Neuronal stem cell (in vitro differentiated cells): Measurements from ENCODE around the gene TMEM88.

Source experiments
- DNase-seq: peaks from one replicate; pipeline ENCODE4 v3.0.0-alpha.2; 2013; ENCODE audit warnings: low spot score
- H2AFZ ChIP-seq: one replicate; pipeline ENCODE4 v1.6.1; 2013; ENCODE audit warnings: mild to moderate bottlenecking, low read length, inconsistent platforms
- H2AK5ac ChIP-seq: 2 replicates; pipeline ENCODE4 v1.6.1; 2013; ENCODE audit warnings: low read depth, mild to moderate bottlenecking, inconsistent platforms, low read length, moderate library complexity, mixed read lengths
- H2BK120ac ChIP-seq: 2 replicates; pipeline ENCODE4 v1.6.1; 2013; ENCODE audit warnings: low read depth, mild to moderate bottlenecking, inconsistent platforms, low read length, moderate library complexity, mixed read lengths
- H2BK12ac ChIP-seq: one replicate; pipeline ENCODE4 v1.6.1; 2013; ENCODE audit warnings: low read length, inconsistent platforms
- H2BK15ac ChIP-seq: 2 replicates; pipeline ENCODE4 v1.6.1; 2013; ENCODE audit warnings: mild to moderate bottlenecking, low read length, inconsistent platforms, mixed read lengths
- H2BK5ac ChIP-seq: one replicate; pipeline ENCODE4 v1.6.1; 2013; ENCODE audit warnings: inconsistent platforms, mild to moderate bottlenecking, low read length, moderate library complexity
- H3K14ac ChIP-seq: one replicate; pipeline ENCODE4 v1.6.1; 2013; ENCODE audit warnings: low read length, inconsistent platforms
- H3K18ac ChIP-seq: 2 replicates; pipeline ENCODE4 v1.6.1; 2013; ENCODE audit warnings: low read length, inconsistent platforms
- H3K23ac ChIP-seq: 2 replicates; pipeline ENCODE4 v1.6.1; 2013; ENCODE audit warnings: low read depth, mild to moderate bottlenecking, mixed read lengths, low read length, inconsistent platforms; ENCODE audit not compliant: poor library complexity
- H3K27ac ChIP-seq: replicated peaks from 3 replicates; pipeline ENCODE4 v1.5.1; 2013; ENCODE audit warnings: low read length, inconsistent platforms
- H3K27me3 ChIP-seq, 3 experiments: 2 replicates each; pipeline ENCODE4 v1.6.1; 2013; ENCODE audit warnings: low read length in 3 of 3, mild to moderate bottlenecking in 2 of 3, inconsistent platforms in 1 of 3, low read depth in 1 of 3, mixed read lengths in 1 of 3, moderate library complexity in 1 of 3; ENCODE audit not compliant: control insufficient read depth in 3 of 3, insufficient read depth in 3 of 3
- H3K36me3 ChIP-seq, 2 donors: replicated peaks in 1 of 2; 2 replicates each; pipeline ENCODE4 v1.6.1; 2013; ENCODE audit warnings: low read length in 2 of 2; ENCODE audit not compliant: control insufficient read depth in 2 of 2, insufficient read depth in 2 of 2
- H3K4ac ChIP-seq: 2 replicates; pipeline ENCODE4 v1.6.1; 2013; ENCODE audit warnings: inconsistent platforms, mild to moderate bottlenecking, low read length, moderate library complexity
- H3K4me1 ChIP-seq, 2 donors: 1 replicate in 1 of 2; 2 replicates in 1 of 2; pipeline ENCODE4 v1.6.1; 2013; ENCODE audit warnings: low read length in 2 of 2, low read depth in 1 of 2; ENCODE audit not compliant: control insufficient read depth in 2 of 2, insufficient read depth in 1 of 2
- H3K4me2 ChIP-seq: one replicate; pipeline ENCODE4 v1.6.1; 2013; ENCODE audit warnings: mild to moderate bottlenecking, low read length, inconsistent platforms; ENCODE audit not compliant: insufficient read depth, poor library complexity, severe bottlenecking
- H3K4me3 ChIP-seq, 2 donors: 2 replicates each; pipeline ENCODE4 v1.5.1; 2013; ENCODE audit warnings: low read length in 2 of 2, mild to moderate bottlenecking in 2 of 2, inconsistent platforms in 1 of 2, moderate library complexity in 1 of 2
- H3K79me1 ChIP-seq: one replicate; pipeline ENCODE4 v1.6.1; 2013; ENCODE audit warnings: low read depth, mild to moderate bottlenecking, inconsistent platforms, low read length, moderate library complexity
- H3K9ac ChIP-seq: one replicate; pipeline ENCODE4 v1.6.1; 2013; ENCODE audit warnings: mild to moderate bottlenecking, low read depth, low read length, inconsistent platforms; ENCODE audit not compliant: poor library complexity
- H3K9me3 ChIP-seq, 2 donors: replicated peaks in 1 of 2; 2 replicates each; pipeline versions ENCODE3 to v1.6.1; 2013; ENCODE audit warnings: low read length in 2 of 2, mild to moderate bottlenecking in 2 of 2, inconsistent platforms in 1 of 2, low read depth in 1 of 2, mixed read lengths in 1 of 2, moderate library complexity in 1 of 2; ENCODE audit not compliant: control insufficient read depth in 2 of 2, insufficient read depth in 1 of 2
- H4K8ac ChIP-seq: one replicate; pipeline ENCODE4 v1.6.1; 2013; ENCODE audit warnings: low read depth, mild to moderate bottlenecking, inconsistent platforms, low read length, moderate library complexity
- H4K91ac ChIP-seq: one replicate; pipeline ENCODE4 v1.6.1; 2013; ENCODE audit warnings: low read length, low read depth, mild to moderate bottlenecking, inconsistent platforms; ENCODE audit not compliant: poor library complexity
- WGBS, 2 donors: extraction: QIAGEN DNeasy Blood & Tissue Kit; methylation state at CpG; one replicate each; pipeline ENCODE4 v1.1.7; 2013; ENCODE audit warnings: missing lambda C conversion rate in 2 of 2, mixed read lengths in 1 of 2; ENCODE audit not compliant: insufficient read length in 2 of 2, insufficient replicate concordance in 1 of 2; ENCODE audit errors: extremely low coverage in 2 of 2; 5-methylcytosine and 5-hydroxymethylcytosine counted together

The TMEM88 gene

DNA sequence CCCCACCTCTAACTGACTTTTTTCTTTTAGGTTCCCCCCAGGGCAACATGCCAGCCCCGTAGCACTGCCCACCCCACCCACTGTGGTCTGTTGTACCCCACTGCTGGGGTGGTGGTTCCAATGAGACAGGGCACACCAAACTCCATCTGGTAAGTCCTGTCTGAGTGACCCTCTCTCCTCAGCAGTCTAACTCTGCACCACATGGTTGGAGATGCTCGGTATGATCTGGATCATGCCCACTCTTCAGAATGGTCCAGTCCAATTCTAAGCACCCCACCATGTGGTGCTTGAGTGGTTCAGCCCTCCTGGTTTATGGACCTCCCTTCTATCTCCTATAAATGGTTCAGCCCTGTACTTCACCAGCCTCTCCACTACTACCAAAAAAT lies 15.0 kb upstream of the TMEM88 start:
- Histone ChIP-seq H3K4me1 (peaks cover 34 to 43% of the 10 kb centered on the region in 2 donors), H2AFZ (no peak overlapping the region), H3K4me2 (peak overlapping the region; percentile 27), H4K8ac (no peak overlapping the region), H2AK5ac (no peak overlapping the region), H3K36me3 (peaks cover 5 to 15% of the 10 kb centered on the region in 2 donors), H2BK12ac (no peak overlapping the region), H3K14ac (no peak overlapping the region), H2BK120ac (no peak overlapping the region), H3K4ac (no peak overlapping the region), H3K79me1 (peaks cover 16% of the 10 kb centered on the region), H3K18ac (no peak overlapping the region), H3K4me3 (no peak overlapping the region), H3K9me3 (no peaks in the 10 kb centered on the region), H3K23ac (no peak overlapping the region), H3K27ac (no peak overlapping the region), H3K9ac (no peak overlapping the region), H2BK15ac (no peak overlapping the region), H2BK5ac (no peak overlapping the region), H3K27me3 (no peaks in the 10 kb centered on the region), H4K91ac (no peak overlapping the region)
- no CpG with 5 or more reads among the region's 2 CpGs for whole genome bisulfite sequencing, 2 donors
- DNase-seq = no peak

- Histone ChIP-seq H4K8ac (no peak overlapping the region), H3K27ac (peak overlapping the region; percentile 9), H3K14ac (no peak overlapping the region), H3K4me3 (no peak overlapping the region), H3K4me1 (peaks cover 36 to 49% of the 10 kb centered on the region in 2 donors), H3K9ac (no peak overlapping the region), H3K4me2 (no peak overlapping the region), H2AFZ (no peak overlapping the region), H2BK5ac (no peak overlapping the region), H4K91ac (no peak overlapping the region), H2BK15ac (no peak overlapping the region), H3K79me1 (peaks cover 21% of the 10 kb centered on the region), H2BK12ac (no peak overlapping the region), H2BK120ac (no peak overlapping the region), H3K36me3 (peaks cover 9 to 21% of the 10 kb centered on the region in 2 donors), H3K4ac (no peak overlapping the region), H3K27me3 (no peaks in the 10 kb centered on the region), H2AK5ac (no peak overlapping the region), H3K18ac (no peak overlapping the region), H3K23ac (no peak overlapping the region), H3K9me3 (no peaks in the 10 kb centered on the region)
- WGBS, 2 donors = no CpG with 5 or more reads among the region's 1 CpG
- no peak for DNase-seq
Observed at GRCh38 chr17:7840441-7840840, 14.4 kb upstream of the TMEM88 start.

DNA sequence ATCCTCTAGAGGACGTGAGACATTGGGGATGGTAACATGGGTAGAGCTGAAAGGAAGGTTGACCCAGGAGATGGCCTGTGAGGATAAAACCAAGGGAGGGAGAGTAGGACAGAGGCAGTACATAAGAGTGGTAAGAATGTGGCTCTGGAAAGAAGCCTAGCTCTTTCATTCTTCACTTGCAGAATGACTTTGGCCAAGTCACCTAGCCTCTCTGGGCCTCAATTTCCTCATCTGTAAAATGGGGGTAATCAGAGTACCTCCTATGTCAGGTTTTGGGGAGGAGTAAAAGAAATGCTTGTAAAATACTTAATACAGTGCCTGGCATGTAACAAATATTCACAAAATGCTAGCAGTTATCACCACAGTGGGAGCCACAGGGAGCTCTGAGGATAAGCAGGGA lies 14.0 kb upstream of the TMEM88 start:
- Histone ChIP-seq H3K9me3 (no peaks in the 10 kb centered on the region), H3K4me1 (peaks cover 36 to 49% of the 10 kb centered on the region in 2 donors), H2BK120ac (no peak overlapping the region), H4K91ac (no peak overlapping the region), H2AK5ac (no peak overlapping the region), H2AFZ (no peak overlapping the region), H3K27ac (peak overlapping the region; percentile 91), H3K36me3 (peaks cover 12 to 25% of the 10 kb centered on the region in 2 donors), H2BK5ac (no peak overlapping the region), H4K8ac (no peak overlapping the region), H3K9ac (peak overlapping the region; percentile 96), H3K23ac (no peak overlapping the region), H3K18ac (no peak overlapping the region), H3K14ac (no peak overlapping the region), H2BK12ac (no peak overlapping the region), H3K27me3 (no peaks in the 10 kb centered on the region), H3K79me1 (peaks cover 25% of the 10 kb centered on the region), H3K4me3 (peak overlapping the region; percentile 80 to 83), H2BK15ac (no peak overlapping the region), H3K4me2 (peak overlapping the region; percentile 85), H3K4ac (no peak overlapping the region)
- DNase-seq = no peak
- WGBS, 2 donors = no CpG with 5 or more reads among the region's 1 CpG

DNA sequence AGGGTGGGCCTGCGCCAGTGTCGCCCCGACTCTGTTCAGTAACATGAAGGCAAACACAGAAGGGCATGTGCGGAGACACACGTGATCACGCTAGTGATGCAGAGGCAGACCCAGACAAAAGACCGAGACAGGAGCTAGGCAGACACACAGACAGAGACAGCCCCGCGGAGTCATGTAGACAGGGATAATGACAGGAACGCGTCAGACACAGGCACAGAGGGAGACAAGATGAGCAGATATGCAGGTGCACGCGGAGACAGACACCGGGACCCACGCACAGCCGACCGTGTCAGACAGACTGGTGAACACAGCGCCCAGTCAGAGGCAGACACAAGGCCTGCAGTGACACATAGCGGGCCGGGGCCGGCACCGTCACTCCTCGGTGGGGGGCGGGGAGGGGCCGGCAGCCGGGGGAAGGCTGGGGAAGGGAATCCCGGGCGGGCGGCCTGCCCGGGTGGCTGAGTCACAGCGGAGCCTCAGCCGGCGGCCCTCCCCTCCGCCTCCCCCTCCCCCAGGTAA lies 13.4 kb upstream of the TMEM88 start:
- peak overlapping the region; percentile 96 for H3K9ac ChIP-seq
- no peak for DNase-seq
- H3K4me1 ChIP-seq = peaks cover 36 to 49% of the 10 kb centered on the region in 2 donors
- H2BK120ac ChIP-seq = no peak overlapping the region
- peak overlapping the region; percentile 91 for H3K27ac ChIP-seq
- peak overlapping the region; percentile 92 for H3K23ac ChIP-seq
- H3K14ac ChIP-seq = peak overlapping the region; percentile 64
- H2AK5ac ChIP-seq = peak overlapping the region; percentile 22
- H2AFZ ChIP-seq = peak overlapping the region; percentile 87
- no peaks in the 10 kb centered on the region for H3K27me3 ChIP-seq
- H3K4ac ChIP-seq = no peak overlapping the region
- H2BK12ac ChIP-seq = no peak overlapping the region
- no peaks in the 10 kb centered on the region for H3K9me3 ChIP-seq
- no peak overlapping the region for H4K8ac ChIP-seq
- H3K79me1 ChIP-seq = peaks cover 29% of the 10 kb centered on the region
- peak overlapping the region; percentile 91 for H3K18ac ChIP-seq
- peak overlapping the region; percentile 85 for H3K4me2 ChIP-seq
- WGBS, 2 donors = no CpG with 5 or more reads among the region's 34 CpGs
- H3K4me3 ChIP-seq = peak overlapping the region; percentile 80 to 83
- peak overlapping the region; percentile 32 for H2BK15ac ChIP-seq
- peaks cover 17 to 31% of the 10 kb centered on the region in 2 donors for H3K36me3 ChIP-seq
- H2BK5ac ChIP-seq = peak overlapping the region; percentile 93
- no peak overlapping the region for H4K91ac ChIP-seq
